Mucosa of descending colon (tissue), 3 donors: ENCODE measurements around the gene CRCP. TPM values are rescaled to one million over a fixed set of nuclear protein-coding genes. Genes with fewer than 3 reads are reported as not detected.
"Not testable (repeated sequence)": the region's sequence is repeated elsewhere in the genome, so short reads cannot be mapped to it uniquely, and the experiment has no call there.

ENCODE experiments used
- ATAC-seq: fragments of 200-7000 bp; cut with Tn5 transposase; one replicate; pipeline ENCODE4 v1.9.1; 2020; ENCODE audit warnings: mild to moderate bottlenecking, moderate library complexity
- DNase-seq, 3 donors: peaks; one replicate each; pipeline ENCODE4 v3.0.0-alpha.2; 2020
- H3K36me3 ChIP-seq: fragments of 200-600 bp; one replicate; pipeline ENCODE4 v1.8.0; 2021; ENCODE audit warnings: low read depth, mild to moderate bottlenecking
- H3K4me1 ChIP-seq: fragments of 200-600 bp; one replicate; pipeline ENCODE4 v1.8.0; 2021; ENCODE audit warnings: low read depth, mild to moderate bottlenecking
- H3K4me3 ChIP-seq: fragments of 200-600 bp; one replicate; pipeline ENCODE4 v1.8.0; 2021; ENCODE audit warnings: mild to moderate bottlenecking
- H3K9me3 ChIP-seq: fragments of 200-600 bp; one replicate; pipeline ENCODE4 v1.8.0; 2021; ENCODE audit warnings: mild to moderate bottlenecking
- intact Hi-C, 2 donors: fragments of 100-400 bp; cut with DNase I in 1 of 2; cut with micrococcal nuclease in 1 of 2; formaldehyde crosslinking; loops; one replicate each; pipeline versions ENCODE4 v1.11.0 to v1.11.1; 2022; cut with DNase I, micrococcal nuclease
- total RNA-seq, 3 donors: library from RNA; stranded (reverse); fragmentation: NEBNext Ultra II Directional in 2 of 3; extraction: Animal tissue kit (Norgen Biotek cat#: 25700) in 2 of 3; gene quantifications; one replicate each; pipeline versions ENCODE4 v1.2.1 to v1.2.4, GENCODE V29; 2021 to 2023
- TF ChIP-seq, protein P1 (sequence below): fragments of 200-600 bp; IDR thresholded peaks from one replicate; pipeline ENCODE4 v1.8.0; 2022; ENCODE audit warnings: antibody characterized with exemption, mild to moderate bottlenecking
- donor health status: DM: no; HTN: no; CAD: no; lungs with moderate emphysema.
- donor health status: DM: no; HTN: no; CAD: no.
- donor health status: DM: no; HTN: yes; CAD: no.

CRCP gene
- total RNA-seq, 3 donors from 2014 or later, result 37.3 to 43.9 (median 43.1) TPM

GRCh38 chr7:66170309-66171231 is 55.9 kb downstream of the CRCP start:
- Histone ChIP-seq H3K4me3 (no peak overlapping the region), H3K36me3 (no peaks in the 10 kb centered on the region), H3K9me3 (no peaks in the 10 kb centered on the region), H3K4me1 (no peaks in the 10 kb centered on the region)
- intact Hi-C loops, result no loop called here
- TF ChIP-seq, protein P1, sequence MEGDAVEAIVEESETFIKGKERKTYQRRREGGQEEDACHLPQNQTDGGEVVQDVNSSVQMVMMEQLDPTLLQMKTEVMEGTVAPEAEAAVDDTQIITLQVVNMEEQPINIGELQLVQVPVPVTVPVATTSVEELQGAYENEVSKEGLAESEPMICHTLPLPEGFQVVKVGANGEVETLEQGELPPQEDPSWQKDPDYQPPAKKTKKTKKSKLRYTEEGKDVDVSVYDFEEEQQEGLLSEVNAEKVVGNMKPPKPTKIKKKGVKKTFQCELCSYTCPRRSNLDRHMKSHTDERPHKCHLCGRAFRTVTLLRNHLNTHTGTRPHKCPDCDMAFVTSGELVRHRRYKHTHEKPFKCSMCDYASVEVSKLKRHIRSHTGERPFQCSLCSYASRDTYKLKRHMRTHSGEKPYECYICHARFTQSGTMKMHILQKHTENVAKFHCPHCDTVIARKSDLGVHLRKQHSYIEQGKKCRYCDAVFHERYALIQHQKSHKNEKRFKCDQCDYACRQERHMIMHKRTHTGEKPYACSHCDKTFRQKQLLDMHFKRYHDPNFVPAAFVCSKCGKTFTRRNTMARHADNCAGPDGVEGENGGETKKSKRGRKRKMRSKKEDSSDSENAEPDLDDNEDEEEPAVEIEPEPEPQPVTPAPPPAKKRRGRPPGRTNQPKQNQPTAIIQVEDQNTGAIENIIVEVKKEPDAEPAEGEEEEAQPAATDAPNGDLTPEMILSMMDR, result no peak
- ATAC-seq (no peak), DNase-seq (peak in 2 of 3 donors; percentile 17 to 58)

DNA sequence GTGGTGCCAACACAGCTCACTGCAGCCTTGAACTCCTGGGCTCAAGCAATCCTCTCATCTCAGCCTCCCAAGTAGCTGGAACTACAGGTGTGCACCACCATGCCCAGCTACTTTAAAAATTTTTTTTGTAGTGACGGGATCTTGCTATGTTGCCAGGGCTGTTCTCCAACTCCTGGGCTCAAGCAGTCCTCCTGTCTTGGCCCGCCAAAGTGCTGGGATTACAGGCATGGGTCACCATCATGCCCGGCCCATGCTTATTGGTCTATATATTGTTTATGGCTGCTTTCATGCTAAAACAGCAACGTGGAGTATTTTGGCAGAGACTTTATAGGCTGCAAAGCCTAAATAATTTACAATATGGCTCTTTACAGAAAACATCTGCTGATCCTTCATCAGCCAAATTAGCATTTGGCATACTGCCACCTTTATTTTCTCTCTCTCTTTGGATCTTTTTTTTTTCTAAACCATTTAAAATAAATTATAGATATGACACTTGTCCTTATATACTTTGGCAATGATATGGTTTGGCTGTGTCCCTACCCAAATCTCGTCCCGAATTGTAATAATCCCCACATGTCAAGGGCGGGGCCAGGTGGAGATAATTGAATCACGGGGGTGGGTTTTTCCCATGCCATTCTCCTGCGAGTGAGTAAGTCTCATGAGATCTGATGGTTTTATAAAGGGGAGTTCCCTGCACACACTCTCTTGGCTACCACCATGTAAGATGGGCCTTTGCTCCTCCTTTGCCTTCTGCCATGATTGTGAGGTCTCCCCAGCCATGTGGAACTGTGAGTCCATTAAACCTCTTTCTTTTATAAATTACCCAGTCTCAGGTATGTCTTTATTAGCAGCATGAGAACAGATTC is 58.1 kb downstream of the CRCP start:
- H3K9me3 ChIP-seq, ATAC-seq, DNase-seq, H3K4me3 ChIP-seq, intact Hi-C loops, H3K36me3 ChIP-seq, H3K4me1 ChIP-seq: not testable (repeated sequence)

- Histone ChIP-seq H3K36me3 (no peaks in the 10 kb centered on the region), H3K9me3 (no peaks in the 10 kb centered on the region), H3K4me1 (no peaks in the 10 kb centered on the region), H3K4me3 (no peak overlapping the region)
- intact Hi-C loops, result no loop called here
- ATAC-seq (no peak), DNase-seq (no peak)
- TF ChIP-seq, protein P1, result no peak
Observed at GRCh38 chr7:66173856-66174255, 59.2 kb downstream of the CRCP start.

- H3K9me3 ChIP-seq, H3K4me1 ChIP-seq, intact Hi-C loops, H3K36me3 ChIP-seq, H3K4me3 ChIP-seq, ATAC-seq, DNase-seq: not testable (repeated sequence)
Observed at GRCh38 chr7:66175006-66175405, 60.4 kb downstream of the CRCP start.

- no peaks in the 10 kb centered on the region for H3K9me3 ChIP-seq
- no peak overlapping the region for H3K4me3 ChIP-seq
- no peaks in the 10 kb centered on the region for H3K36me3 ChIP-seq
- intact Hi-C loops, result no loop called here
- DNase-seq, result no peak
- ATAC-seq, result no peak
- H3K4me1 ChIP-seq, result no peaks in the 10 kb centered on the region
- TF ChIP-seq, protein P1, result no peak
Observed at GRCh38 chr7:66176914-66177313, 62.3 kb downstream of the CRCP start.

DNA sequence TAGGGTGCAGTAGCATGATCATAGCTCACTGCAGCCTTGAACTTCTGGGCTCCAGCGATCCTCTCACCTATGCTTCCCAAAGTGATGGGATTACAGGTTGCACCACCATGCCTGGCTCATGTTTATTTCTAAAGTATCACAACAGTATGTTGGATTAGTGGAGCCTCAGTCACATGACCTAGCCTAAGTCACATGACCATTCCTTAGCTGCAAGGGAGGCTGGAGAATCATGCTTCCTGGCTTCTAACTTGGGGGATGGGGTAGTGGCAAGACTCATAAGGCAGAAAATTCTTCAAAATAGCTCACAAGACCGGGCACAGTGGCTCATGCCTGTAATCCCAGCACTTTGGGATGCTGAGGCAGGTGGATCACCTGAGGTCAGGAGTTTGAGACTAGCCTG is 63.6 kb downstream of the CRCP start:
- Histone ChIP-seq H3K9me3 (no peaks in the 10 kb centered on the region), H3K4me3 (no peak overlapping the region), H3K36me3 (no peaks in the 10 kb centered on the region), H3K4me1 (no peaks in the 10 kb centered on the region)
- DNase-seq (no peak), ATAC-seq (no peak)
- intact Hi-C loops, result no loop called here
- TF ChIP-seq, protein P1, result no peak
